GM20000 (cell line): ENCODE measurements around the gene CFAP299.
"Not testable (repeated sequence)": the region's sequence is repeated elsewhere in the genome, so short reads cannot be mapped to it uniquely, and the experiment has no call there.

Experiments
- DNase-seq: peaks from one replicate; pipeline ENCODE4 v3.0.0; 2012; ENCODE audit warnings: low spot score
- TF ChIP-seq, protein P1 (sequence below): IDR thresholded peaks from 2 replicates; pipeline ENCODE4 v1.5.1; 2012; ENCODE audit warnings: mild to moderate bottlenecking, control low read depth; ENCODE audit errors: extremely low read depth, missing control alignments

CFAP299 gene

DNA sequence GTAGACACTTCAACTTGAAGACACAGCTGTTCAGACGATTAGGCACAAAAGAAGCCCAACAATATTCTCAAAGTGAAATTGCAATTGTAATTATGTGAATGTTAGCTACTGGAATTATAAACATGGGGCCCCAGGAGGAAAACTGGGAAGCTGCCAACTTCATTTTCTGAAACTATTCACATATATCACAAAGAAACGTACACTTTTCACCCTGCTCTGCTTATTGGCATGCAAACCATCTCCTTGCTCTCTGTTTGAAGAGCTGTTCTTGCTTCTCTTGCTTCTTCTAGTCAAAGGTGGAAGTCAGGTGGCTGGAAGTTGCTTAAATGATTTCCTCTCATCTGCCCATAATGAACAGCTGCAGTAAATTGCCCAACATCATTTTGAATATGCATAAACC lies 320.1 kb downstream of the CFAP299 start:
- TF ChIP-seq, protein P1, sequence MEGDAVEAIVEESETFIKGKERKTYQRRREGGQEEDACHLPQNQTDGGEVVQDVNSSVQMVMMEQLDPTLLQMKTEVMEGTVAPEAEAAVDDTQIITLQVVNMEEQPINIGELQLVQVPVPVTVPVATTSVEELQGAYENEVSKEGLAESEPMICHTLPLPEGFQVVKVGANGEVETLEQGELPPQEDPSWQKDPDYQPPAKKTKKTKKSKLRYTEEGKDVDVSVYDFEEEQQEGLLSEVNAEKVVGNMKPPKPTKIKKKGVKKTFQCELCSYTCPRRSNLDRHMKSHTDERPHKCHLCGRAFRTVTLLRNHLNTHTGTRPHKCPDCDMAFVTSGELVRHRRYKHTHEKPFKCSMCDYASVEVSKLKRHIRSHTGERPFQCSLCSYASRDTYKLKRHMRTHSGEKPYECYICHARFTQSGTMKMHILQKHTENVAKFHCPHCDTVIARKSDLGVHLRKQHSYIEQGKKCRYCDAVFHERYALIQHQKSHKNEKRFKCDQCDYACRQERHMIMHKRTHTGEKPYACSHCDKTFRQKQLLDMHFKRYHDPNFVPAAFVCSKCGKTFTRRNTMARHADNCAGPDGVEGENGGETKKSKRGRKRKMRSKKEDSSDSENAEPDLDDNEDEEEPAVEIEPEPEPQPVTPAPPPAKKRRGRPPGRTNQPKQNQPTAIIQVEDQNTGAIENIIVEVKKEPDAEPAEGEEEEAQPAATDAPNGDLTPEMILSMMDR: no peak
- DNase-seq: no peak

DNA sequence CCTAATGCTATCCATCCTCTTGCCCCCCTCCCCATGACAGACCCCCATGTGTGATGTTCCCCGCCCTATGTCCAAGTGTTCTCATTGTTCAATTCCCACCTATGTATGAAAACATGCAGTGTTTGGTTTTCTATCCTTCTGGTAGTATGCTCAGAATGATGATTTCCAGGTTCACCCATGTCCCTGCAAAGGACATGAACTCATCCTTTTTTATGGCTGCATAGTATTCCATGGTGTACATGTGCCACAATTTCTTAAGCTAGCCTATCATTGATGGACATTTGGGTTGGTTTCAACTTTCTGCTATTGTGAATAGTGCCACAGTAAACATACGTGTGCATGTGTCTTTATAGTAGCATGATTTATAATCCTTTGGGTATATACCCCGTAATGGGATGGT lies 334.6 kb downstream of the CFAP299 start:
- not testable (repeated sequence) for DNase-seq

DNA sequence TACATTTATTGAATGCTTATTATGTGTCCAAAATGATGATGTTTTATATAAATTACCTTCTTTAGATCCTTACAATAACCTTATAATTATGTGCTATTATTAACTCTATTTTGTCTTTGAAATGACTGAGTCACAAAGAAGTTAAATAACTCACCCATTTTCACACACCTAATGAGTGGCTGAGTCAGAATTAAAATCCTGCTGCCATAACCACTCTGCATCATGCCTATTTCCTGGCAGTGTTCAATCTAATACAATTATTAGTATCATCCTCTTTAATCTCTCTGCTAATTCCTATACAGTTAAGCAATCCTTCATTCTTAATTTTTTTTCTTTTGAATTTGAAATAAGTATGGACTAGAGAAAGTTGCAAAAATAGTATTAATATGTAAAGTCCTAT lies 342.9 kb downstream of the CFAP299 start:
- TF ChIP-seq, protein P1: no peak
- DNase-seq: no peak

DNA sequence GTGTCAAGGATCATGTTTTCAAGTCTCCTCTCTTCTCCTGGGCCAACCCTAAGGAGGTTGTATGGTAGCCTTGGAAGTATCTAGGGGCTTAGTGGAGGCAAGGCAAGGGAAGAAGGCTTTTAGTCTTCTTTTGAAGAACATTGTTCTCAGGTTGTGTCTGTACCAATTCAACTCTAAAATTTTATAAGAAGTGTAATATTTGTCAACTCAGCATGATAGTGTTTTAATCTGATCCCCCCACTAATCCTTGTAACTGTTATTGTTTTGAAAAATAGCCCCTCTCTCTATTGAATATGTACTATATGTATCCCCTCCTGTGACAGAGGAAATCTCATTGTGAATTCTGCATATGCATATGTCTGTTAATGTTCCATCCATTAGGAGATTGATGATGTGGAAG lies 345.4 kb downstream of the CFAP299 start:
- TF ChIP-seq, protein P1: no peak
- no peak for DNase-seq

DNA sequence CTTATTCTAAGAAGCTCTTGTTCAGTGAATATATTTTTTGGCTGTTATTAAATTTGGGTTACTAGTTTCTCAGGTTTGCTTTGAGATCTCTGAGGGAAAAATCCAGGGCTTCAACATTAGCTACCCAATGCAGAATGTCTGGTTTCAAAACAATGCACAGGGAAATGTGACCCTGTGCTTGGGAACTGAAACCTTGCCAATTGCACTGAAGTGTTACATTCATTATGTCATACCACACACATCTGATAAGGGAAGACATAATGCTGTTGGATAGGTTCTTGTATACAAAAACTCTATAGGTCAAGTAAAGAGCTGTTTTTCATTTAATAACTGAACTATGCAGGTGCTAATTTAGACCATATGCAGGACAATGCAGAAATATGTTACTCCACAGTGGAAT lies 349.7 kb downstream of the CFAP299 start:
- no peak for DNase-seq
- TF ChIP-seq, protein P1: no peak

DNA sequence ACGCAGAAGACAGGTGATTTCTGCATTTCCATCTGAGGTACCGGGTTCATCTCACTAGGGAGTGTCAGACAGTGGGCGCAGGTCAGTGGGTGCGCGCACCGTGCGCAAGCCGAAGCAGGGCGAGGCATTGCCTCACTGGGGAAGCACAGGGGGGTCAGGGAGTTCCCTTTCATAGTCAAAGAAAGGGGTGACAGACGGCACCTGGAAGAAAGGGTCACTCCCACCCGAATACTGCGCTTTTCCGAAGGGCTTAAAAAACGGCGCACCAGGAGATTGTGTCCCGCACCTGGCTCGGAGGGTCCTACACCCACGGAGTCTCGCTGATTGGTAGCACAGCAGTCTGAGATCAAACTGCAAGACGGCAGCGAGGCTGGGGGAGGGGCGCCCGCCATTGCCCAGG lies 352.2 kb downstream of the CFAP299 start:
- DNase-seq: not testable (repeated sequence)

DNA sequence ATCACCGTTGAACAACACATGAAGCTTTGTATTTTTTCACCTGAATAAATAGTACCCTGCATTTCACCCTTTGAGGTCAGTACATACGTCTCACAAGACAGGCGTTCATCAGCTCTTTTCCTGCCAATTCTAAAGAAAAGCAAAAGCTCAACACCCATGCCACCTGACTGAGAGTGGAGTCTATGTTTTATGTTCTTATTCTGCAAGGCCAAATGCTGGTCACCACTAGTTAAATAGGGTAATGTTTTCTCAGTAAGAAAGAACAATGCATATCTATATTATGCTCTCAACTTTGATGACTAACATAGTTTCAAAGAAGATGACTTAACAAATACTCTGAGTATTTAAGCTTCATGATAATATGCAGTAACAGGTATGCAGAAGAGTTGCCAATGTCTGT lies 358.6 kb downstream of the CFAP299 start:
- DNase-seq: no peak
- TF ChIP-seq, protein P1: no peak

DNA sequence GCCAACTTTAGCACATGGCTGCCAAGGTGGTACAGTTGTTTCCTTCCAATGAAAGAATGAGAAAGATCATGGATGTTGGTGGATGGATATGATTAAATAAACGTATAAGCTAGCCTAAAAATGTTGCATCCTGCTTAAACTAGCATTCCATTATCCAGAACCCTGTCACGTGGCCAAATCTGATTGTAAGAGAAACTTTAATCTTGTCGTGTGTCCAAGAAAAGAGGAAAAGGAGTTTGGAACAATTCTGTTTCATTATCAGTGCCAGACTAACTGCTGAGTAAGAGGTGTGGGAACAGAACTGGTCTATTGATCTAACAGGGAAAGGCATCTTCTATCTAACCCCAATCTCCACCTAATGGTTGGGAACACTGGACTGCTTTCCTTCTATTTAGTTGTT lies 369.8 kb downstream of the CFAP299 start:
- TF ChIP-seq, protein P1: no peak
- DNase-seq: no peak
